ENCODE results near the gene SIT1.

- TF ChIP-seq CTCF (IDR thresholded peaks at IDR 0.05; ENCODE audit: low read length) = no peak
- no peak for TF ChIP-seq EZH2 (IDR thresholded peaks at IDR 0.05; ENCODE audit: borderline replicate concordance, low read length)
These were observed 45.2 kb upstream of the SIT1 start for GRCh38 chr9:35695943-35696401.
